NB4 (cell line): ENCODE results near the gene PTPN5.
A peak's percentile ranks its signal among the peaks of the same experiment; 100 is the strongest.

Experiments used
- DNase-seq: peaks from one replicate; pipeline ENCODE4 v3.0.0; 2010; ENCODE audit warnings: low read depth
- H3K4me3 ChIP-seq: one replicate; pipeline ENCODE4 v1.5.1; 2011; ENCODE audit warnings: mild to moderate bottlenecking, low read depth, low read length, moderate library complexity
- CTCF ChIP-seq: IDR thresholded peaks from one replicate; pipeline ENCODE4 v1.5.1; 2012; ENCODE audit warnings: low read depth, low read length
- MAX ChIP-seq: IDR thresholded peaks from 2 replicates; pipeline ENCODE4 v1.6.1; 2011; ENCODE audit warnings: low read depth, low read length
- MYC ChIP-seq: IDR thresholded peaks from 2 replicates; pipeline ENCODE4 v1.6.1; 2011; ENCODE audit warnings: low read depth, low read length
- POLR2A ChIP-seq: IDR thresholded peaks from 2 replicates; pipeline ENCODE4 v1.6.1; 2011; ENCODE audit warnings: mild to moderate bottlenecking; ENCODE audit not compliant: insufficient read length; ENCODE audit errors: extremely low read depth

The PTPN5 gene

GRCh38 chr11:18701614-18702216 is 89.9 kb downstream of the PTPN5 start:
- no peak overlapping the region for H3K4me3 ChIP-seq
- DNase-seq = no peak
- no peak for TF ChIP-seq MYC
- TF ChIP-seq MAX = no peak

- H3K4me3 ChIP-seq = no peak overlapping the region
- TF ChIP-seq MYC (no peak), CTCF (no peak), MAX (no peak)
- no peak for DNase-seq
These were observed 90.7 kb downstream of the PTPN5 start for GRCh38 chr11:18700872-18701271.

GRCh38 chr11:18700375-18700774 is 91.2 kb downstream of the PTPN5 start:
- DNase-seq = no peak
- no peak for TF ChIP-seq MYC
- no peak for TF ChIP-seq POLR2A
- TF ChIP-seq CTCF = no peak
- no peak for TF ChIP-seq MAX
- H3K4me3 ChIP-seq = no peak overlapping the region

- no peak for DNase-seq
- no peak overlapping the region for H3K4me3 ChIP-seq
- TF ChIP-seq CTCF = no peak
- TF ChIP-seq MYC = no peak
- no peak for TF ChIP-seq MAX
- TF ChIP-seq POLR2A = no peak
These were observed 91.7 kb downstream of the PTPN5 start for GRCh38 chr11:18699848-18700261.

GRCh38 chr11:18699269-18699596 is 92.4 kb downstream of the PTPN5 start:
- DNase-seq = no peak
- TF ChIP-seq POLR2A (no peak), CTCF (no peak), MAX (no peak), MYC (no peak)
- no peak overlapping the region for H3K4me3 ChIP-seq

GRCh38 chr11:18698341-18699268 is 93.0 kb downstream of the PTPN5 start, which contains the start of gene TMEM86A:
Gene TMEM86A, plus strand, starts transcription at chr11:18698779. Its CDS starts 108 bp downstream, at chr11:18698887.
- peak within 1 kb of the TSS; percentile 48 for H3K4me3 ChIP-seq
- TF ChIP-seq MYC (no peak), MAX (peak; percentile 55)
- peak; percentile 74 for DNase-seq
